Measurements from ENCODE around the gene NAV2.
"Not testable (repeated sequence)": the region's sequence is repeated elsewhere in the genome, so short reads cannot be mapped to it uniquely, and the experiment has no call there.

Gene NAV2

GRCh38 chr11:20005747-20006146, 293.1 kb downstream of the NAV2 start:
- no peak for DNase-seq (ENCODE audit: low read depth)

- not testable (repeated sequence) for DNase-seq (ENCODE audit: low read depth)
These were observed 294.0 kb downstream of the NAV2 start for GRCh38 chr11:20006618-20007017.

- no peak for DNase-seq (ENCODE audit: low read depth)
These were observed 294.7 kb downstream of the NAV2 start for GRCh38 chr11:20007386-20007785.

- DNase-seq (ENCODE audit: low read depth): no peak
These were observed 295.7 kb downstream of the NAV2 start for GRCh38 chr11:20008190-20008870.

- no peak for DNase-seq (ENCODE audit: low read depth)
These were observed 296.4 kb downstream of the NAV2 start for GRCh38 chr11:20008871-20009644.

GRCh38 chr11:20010156-20010850, 297.7 kb downstream of the NAV2 start:
- no peak for DNase-seq (ENCODE audit: low read depth)

GRCh38 chr11:20010851-20011225, 298.2 kb downstream of the NAV2 start:
- DNase-seq (ENCODE audit: low read depth): no peak

GRCh38 chr11:20011307-20011951, 298.8 kb downstream of the NAV2 start:
- no peak for DNase-seq (ENCODE audit: low read depth)

GRCh38 chr11:20013346-20014066, 300.9 kb downstream of the NAV2 start:
- no peak for DNase-seq (ENCODE audit: low read depth)

GRCh38 chr11:20014067-20014402, 301.4 kb downstream of the NAV2 start:
- no peak for DNase-seq (ENCODE audit: low read depth)

- DNase-seq (ENCODE audit: low read depth): no peak
These were observed 302.5 kb downstream of the NAV2 start for GRCh38 chr11:20015101-20015500.

- no peak for DNase-seq (ENCODE audit: low read depth)
These were observed 303.1 kb downstream of the NAV2 start for GRCh38 chr11:20015529-20016427.

GRCh38 chr11:20016526-20016925, 303.9 kb downstream of the NAV2 start:
- DNase-seq (ENCODE audit: low read depth): no peak

GRCh38 chr11:20017320-20017719, 304.7 kb downstream of the NAV2 start:
- DNase-seq (ENCODE audit: low read depth): no peak

- DNase-seq (ENCODE audit: low read depth): no peak
These were observed 307.6 kb downstream of the NAV2 start for GRCh38 chr11:20020198-20020597.

- DNase-seq (ENCODE audit: low read depth): no peak
These were observed 308.1 kb downstream of the NAV2 start for GRCh38 chr11:20020716-20021115.

- DNase-seq (ENCODE audit: low read depth): no peak
These were observed 308.6 kb downstream of the NAV2 start for GRCh38 chr11:20021212-20021611.

- no peak for DNase-seq (ENCODE audit: low read depth)
These were observed 309.2 kb downstream of the NAV2 start for GRCh38 chr11:20021771-20022362.

- DNase-seq (ENCODE audit: low read depth): no peak
These were observed 309.9 kb downstream of the NAV2 start for GRCh38 chr11:20022363-20023081.

GRCh38 chr11:20023082-20023426, 310.4 kb downstream of the NAV2 start:
- no peak for DNase-seq (ENCODE audit: low read depth)

Measured in non-pigmented ciliary epithelial cell (primary cell).